GM23338 (cell line): ENCODE measurements around the gene ZBTB18. TPM values are rescaled to one million over a fixed set of nuclear protein-coding genes. Genes with fewer than 3 reads are reported as not detected.

Experiments used
- ATAC-seq: fragments of 200-7000 bp; cut with Tn5 transposase; 3 replicates; pipeline ENCODE4 v1.9.1; 2020
- DNase-seq: peaks from one replicate; pipeline ENCODE4 v3.0.0-alpha.2; 2015; ENCODE audit warnings: low spot score
- H2AFZ ChIP-seq: fragments of 200-600 bp; sonication (generic); 2 replicates; pipeline ENCODE4 v1.8.0; 2016; ENCODE audit warnings: antibody characterized with exemption, mild to moderate bottlenecking, moderate library complexity
- H3F3A ChIP-seq: fragments of 200-600 bp; sonication (generic); replicated peaks from 2 replicates; pipeline ENCODE4 v1.8.0; 2017; ENCODE audit warnings: antibody characterized with exemption, mixed run types, low read depth
- H3K27ac ChIP-seq: fragments of 200-600 bp; sonication (generic); 2 replicates; pipeline ENCODE4 v1.6.1; 2016; ENCODE audit warnings: low read depth
- H3K27me3 ChIP-seq: fragments of 200-600 bp; sonication (generic); 2 replicates; pipeline ENCODE4 v1.8.0; 2016; ENCODE audit warnings: mild to moderate bottlenecking, mixed run types, moderate library complexity; ENCODE audit not compliant: insufficient read depth
- H3K36me3 ChIP-seq: fragments of 200-600 bp; sonication (generic); 2 replicates; pipeline ENCODE4 v1.8.0; 2016; ENCODE audit warnings: mild to moderate bottlenecking; ENCODE audit not compliant: insufficient read depth
- H3K4me1 ChIP-seq: fragments of 200-600 bp; sonication (generic); 2 replicates; pipeline ENCODE4 v1.8.0; 2016; ENCODE audit warnings: mild to moderate bottlenecking, moderate library complexity; ENCODE audit not compliant: insufficient read depth
- H3K4me2 ChIP-seq: fragments of 200-600 bp; sonication (generic); 2 replicates; pipeline ENCODE4 v1.7.1; 2017; ENCODE audit warnings: mixed run types
- H3K4me3 ChIP-seq: fragments of 200-600 bp; sonication (generic); 2 replicates; pipeline ENCODE4 v1.6.1; 2016; ENCODE audit warnings: mixed run types
- H3K79me2 ChIP-seq: fragments of 200-600 bp; sonication (generic); replicated peaks from 2 replicates; pipeline ENCODE4 v1.8.0; 2017; ENCODE audit warnings: mild to moderate bottlenecking; ENCODE audit not compliant: insufficient read depth
- H3K9me2 ChIP-seq: fragments of 200-600 bp; sonication (generic); 2 replicates; pipeline ENCODE4 v1.8.0; 2017; ENCODE audit not compliant: insufficient read depth
- H4K20me1 ChIP-seq: fragments of 200-600 bp; sonication (generic); replicated peaks from 2 replicates; pipeline ENCODE4 v1.8.0; 2017; ENCODE audit warnings: mild to moderate bottlenecking; ENCODE audit not compliant: insufficient read depth
- H3K27ac Mint-ChIP-seq: 2 replicates; pipeline ENCODE4 v1.8.0; 2020; ENCODE audit warnings: inconsistent platforms, mild to moderate bottlenecking, moderate library complexity, mixed read lengths
- H3K27me3 Mint-ChIP-seq: 3 replicates; pipeline ENCODE4 v1.8.0; 2022; ENCODE audit warnings: low read depth, mild to moderate bottlenecking, moderate library complexity, mixed read lengths, inconsistent platforms; ENCODE audit not compliant: insufficient read depth, poor library complexity
- H3K36me3 Mint-ChIP-seq: 3 replicates; pipeline ENCODE4 v1.8.0; 2021; ENCODE audit warnings: low read depth, mild to moderate bottlenecking, inconsistent platforms, moderate library complexity, mixed read lengths
- H3K4me1 Mint-ChIP-seq: 3 replicates; pipeline ENCODE4 v1.8.0; 2020; ENCODE audit warnings: mild to moderate bottlenecking, inconsistent platforms, mixed read lengths
- H3K4me3 Mint-ChIP-seq: 3 replicates; pipeline ENCODE4 v1.8.0; 2021; ENCODE audit warnings: moderate library complexity, mild to moderate bottlenecking, inconsistent platforms, mixed read lengths
- H3K9me3 Mint-ChIP-seq: 3 replicates; pipeline ENCODE4 v1.8.0; 2020; ENCODE audit warnings: moderate library complexity, mild to moderate bottlenecking, inconsistent platforms, mixed read lengths
- CREB1 ChIP-seq: fragments of 250-450 bp; sonication (Bioruptor Pico); IDR thresholded peaks from 2 replicates; pipeline ENCODE4 v1.5.0; 2020; ENCODE audit warnings: low read depth, mild to moderate bottlenecking, moderate library complexity
- CTCF ChIP-seq, 2 experiments: fragments of 200-600 bp in 1 of 2; sonication (generic) in 1 of 2; conservative IDR thresholded peaks; 2 replicates each; pipeline versions ENCODE4 v1.5.1 to v1.6.1; 2016 to 2017; ENCODE audit warnings: antibody characterized with exemption in 2 of 2, low read depth in 2 of 2, mild to moderate bottlenecking in 2 of 2, moderate library complexity in 1 of 2
- EZH2 ChIP-seq: fragments of 200-600 bp; sonication (generic); IDR thresholded peaks from one replicate; pipeline ENCODE4 v1.8.0; 2017; ENCODE audit warnings: antibody characterized with exemption, mild to moderate bottlenecking, low read depth; ENCODE audit not compliant: unreplicated experiment
- EZH2phosphoT487 ChIP-seq: fragments of 200-600 bp; sonication (generic); IDR thresholded peaks from one replicate; pipeline ENCODE4 v1.8.1; 2018; ENCODE audit warnings: antibody characterized with exemption; ENCODE audit not compliant: unreplicated experiment
- JUNB ChIP-seq: IDR thresholded peaks from one replicate; pipeline ENCODE4 v1.6.1; 2016; ENCODE audit warnings: antibody characterized with exemption; ENCODE audit not compliant: unreplicated experiment
- NANOG ChIP-seq: IDR thresholded peaks from 2 replicates; pipeline ENCODE4 v1.6.1; 2016; ENCODE audit warnings: antibody characterized with exemption, borderline replicate concordance
- REST ChIP-seq: IDR thresholded peaks from one replicate; pipeline ENCODE4 v1.6.1; 2018; ENCODE audit warnings: antibody characterized with exemption; ENCODE audit not compliant: unreplicated experiment
- STAT1 ChIP-seq: IDR thresholded peaks from one replicate; pipeline ENCODE4 v1.6.1; 2016; ENCODE audit warnings: antibody characterized with exemption; ENCODE audit not compliant: unreplicated experiment
- ZNF114 ChIP-seq: fragments of 250-450 bp; sonication (Bioruptor Pico); IDR thresholded peaks from 2 replicates; pipeline ENCODE4 v1.5.0; 2020; ENCODE audit warnings: mild to moderate bottlenecking, moderate library complexity
- polyA plus RNA-seq: library from polyadenylated mRNA; unstranded; fragments of >200 nt; fragmentation: Nextera tagmentation; extraction: Ambion mirVana; gene quantifications from 2 replicates; pipeline ENCODE4 v1.2.1, GENCODE V29; 2016
- total RNA-seq: library from RNA; depleted of rRNA; stranded (reverse); fragments of >200 nt; shearing (Covaris generic); gene quantifications from 2 replicates; pipeline ENCODE4 v1.2.3, GENCODE V29; 2014
- TF ChIP-seq, protein P1 (sequence below): fragments of 250-450 bp; sonication (Bioruptor Pico); IDR thresholded peaks from 2 replicates; pipeline ENCODE4 v1.5.0; 2020; ENCODE audit warnings: mild to moderate bottlenecking, moderate library complexity

The ZBTB18 gene
- total and polyA plus RNA-seq, 2 experiments from 2014 or later, result 5.5 to 12.2 TPM

DNA sequence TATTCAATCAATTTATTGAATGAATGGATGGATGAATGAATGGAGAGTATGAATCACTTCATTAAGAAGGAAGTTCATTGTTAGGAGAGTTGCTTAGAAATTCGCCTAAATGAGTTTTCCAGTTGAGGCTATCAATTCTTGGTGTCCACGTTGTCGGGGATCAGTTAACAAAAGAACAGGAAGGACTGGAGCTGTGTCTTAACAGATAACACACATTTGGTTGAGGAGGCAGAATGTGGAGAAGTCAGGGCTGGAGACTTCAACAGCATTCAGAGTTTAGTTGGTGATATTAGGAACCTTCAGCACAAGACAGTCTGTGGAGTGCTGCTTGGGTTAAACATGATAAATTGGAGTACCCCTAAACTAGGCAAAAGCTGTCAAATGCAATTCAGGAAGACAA lies 33.7 kb downstream of the ZBTB18 start (continued):
- TF ChIP-seq, protein P1, sequence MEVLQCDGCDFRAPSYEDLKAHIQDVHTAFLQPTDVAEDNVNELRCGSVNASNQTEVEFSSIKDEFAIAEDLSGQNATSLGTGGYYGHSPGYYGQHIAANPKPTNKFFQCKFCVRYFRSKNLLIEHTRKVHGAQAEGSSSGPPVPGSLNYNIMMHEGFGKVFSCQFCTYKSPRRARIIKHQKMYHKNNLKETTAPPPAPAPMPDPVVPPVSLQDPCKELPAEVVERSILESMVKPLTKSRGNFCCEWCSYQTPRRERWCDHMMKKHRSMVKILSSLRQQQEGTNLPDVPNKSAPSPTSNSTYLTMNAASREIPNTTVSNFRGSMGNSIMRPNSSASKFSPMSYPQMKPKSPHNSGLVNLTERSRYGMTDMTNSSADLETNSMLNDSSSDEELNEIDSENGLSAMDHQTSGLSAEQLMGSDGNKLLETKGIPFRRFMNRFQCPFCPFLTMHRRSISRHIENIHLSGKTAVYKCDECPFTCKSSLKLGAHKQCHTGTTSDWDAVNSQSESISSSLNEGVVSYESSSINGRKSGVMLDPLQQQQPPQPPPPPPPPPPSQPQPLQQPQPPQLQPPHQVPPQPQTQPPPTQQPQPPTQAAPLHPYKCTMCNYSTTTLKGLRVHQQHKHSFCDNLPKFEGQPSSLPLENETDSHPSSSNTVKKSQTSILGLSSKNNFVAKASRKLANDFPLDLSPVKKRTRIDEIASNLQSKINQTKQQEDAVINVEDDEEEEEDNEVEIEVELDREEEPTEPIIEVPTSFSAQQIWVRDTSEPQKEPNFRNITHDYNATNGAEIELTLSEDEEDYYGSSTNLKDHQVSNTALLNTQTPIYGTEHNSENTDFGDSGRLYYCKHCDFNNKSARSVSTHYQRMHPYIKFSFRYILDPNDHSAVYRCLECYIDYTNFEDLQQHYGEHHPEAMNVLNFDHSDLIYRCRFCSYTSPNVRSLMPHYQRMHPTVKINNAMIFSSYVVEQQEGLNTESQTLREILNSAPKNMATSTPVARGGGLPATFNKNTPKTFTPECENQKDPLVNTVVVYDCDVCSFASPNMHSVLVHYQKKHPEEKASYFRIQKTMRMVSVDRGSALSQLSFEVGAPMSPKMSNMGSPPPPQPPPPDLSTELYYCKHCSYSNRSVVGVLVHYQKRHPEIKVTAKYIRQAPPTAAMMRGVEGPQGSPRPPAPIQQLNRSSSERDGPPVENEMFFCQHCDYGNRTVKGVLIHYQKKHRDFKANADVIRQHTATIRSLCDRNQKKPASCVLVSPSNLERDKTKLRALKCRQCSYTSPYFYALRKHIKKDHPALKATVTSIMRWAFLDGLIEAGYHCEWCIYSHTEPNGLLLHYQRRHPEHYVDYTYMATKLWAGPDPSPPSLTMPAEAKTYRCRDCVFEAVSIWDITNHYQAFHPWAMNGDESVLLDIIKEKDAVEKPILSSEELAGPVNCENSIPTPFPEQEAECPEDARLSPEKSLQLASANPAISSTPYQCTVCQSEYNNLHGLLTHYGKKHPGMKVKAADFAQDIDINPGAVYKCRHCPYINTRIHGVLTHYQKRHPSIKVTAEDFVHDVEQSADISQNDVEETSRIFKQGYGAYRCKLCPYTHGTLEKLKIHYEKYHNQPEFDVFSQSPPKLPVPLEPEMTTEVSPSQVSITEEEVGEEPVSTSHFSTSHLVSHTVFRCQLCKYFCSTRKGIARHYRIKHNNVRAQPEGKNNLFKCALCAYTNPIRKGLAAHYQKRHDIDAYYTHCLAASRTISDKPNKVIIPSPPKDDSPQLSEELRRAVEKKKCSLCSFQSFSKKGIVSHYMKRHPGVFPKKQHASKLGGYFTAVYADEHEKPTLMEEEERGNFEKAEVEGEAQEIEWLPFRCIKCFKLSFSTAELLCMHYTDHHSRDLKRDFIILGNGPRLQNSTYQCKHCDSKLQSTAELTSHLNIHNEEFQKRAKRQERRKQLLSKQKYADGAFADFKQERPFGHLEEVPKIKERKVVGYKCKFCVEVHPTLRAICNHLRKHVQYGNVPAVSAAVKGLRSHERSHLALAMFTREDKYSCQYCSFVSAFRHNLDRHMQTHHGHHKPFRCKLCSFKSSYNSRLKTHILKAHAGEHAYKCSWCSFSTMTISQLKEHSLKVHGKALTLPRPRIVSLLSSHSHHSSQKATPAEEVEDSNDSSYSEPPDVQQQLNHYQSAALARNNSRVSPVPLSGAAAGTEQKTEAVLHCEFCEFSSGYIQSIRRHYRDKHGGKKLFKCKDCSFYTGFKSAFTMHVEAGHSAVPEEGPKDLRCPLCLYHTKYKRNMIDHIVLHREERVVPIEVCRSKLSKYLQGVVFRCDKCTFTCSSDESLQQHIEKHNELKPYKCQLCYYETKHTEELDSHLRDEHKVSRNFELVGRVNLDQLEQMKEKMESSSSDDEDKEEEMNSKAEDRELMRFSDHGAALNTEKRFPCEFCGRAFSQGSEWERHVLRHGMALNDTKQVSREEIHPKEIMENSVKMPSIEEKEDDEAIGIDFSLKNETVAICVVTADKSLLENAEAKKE (CRISPR knock-in tag), result no peak
- TF ChIP-seq JUNB, result no peak
- TF ChIP-seq ZNF114 (CRISPR knock-in tag), result no peak

- no peaks in the 10 kb centered on the region for H3F3A ChIP-seq
- Mint-ChIP-seq H3K27me3 (peaks cover 5% of the 10 kb centered on the region), H3K36me3 (peaks cover 3% of the 10 kb centered on the region; the same call in 2 of the 3 replicates), H3K9me3 (no peaks in the 10 kb centered on the region; the same call in 1 of the 3 replicates), H3K4me1 (peaks cover 10% of the 10 kb centered on the region; the same call in 2 of the 3 replicates), H3K4me3 (no peak overlapping the region), H3K27ac (no peak overlapping the region)
- no peak overlapping the region for H3K27ac ChIP-seq
- H3K36me3 ChIP-seq, result no peaks in the 10 kb centered on the region
- H3K27me3 ChIP-seq, result no peaks in the 10 kb centered on the region
- H2AFZ ChIP-seq, result peak overlapping the region; percentile 34; the same call in 1 of the 2 replicates
- H3K9me2 ChIP-seq, result peaks cover 4% of the 10 kb centered on the region; the same call in 1 of the 2 replicates
- TF ChIP-seq STAT1, result no peak
- no peak for TF ChIP-seq CREB1
- no peak for TF ChIP-seq ZNF114 (CRISPR knock-in tag)
- TF ChIP-seq EZH2phosphoT487, result no peak
- TF ChIP-seq EZH2, result no peak
- no peak for TF ChIP-seq CTCF (conservative IDR thresholded peaks at IDR 0.05; ENCODE audit: low read depth in 2 of 2)
- no peak for TF ChIP-seq NANOG
- TF ChIP-seq REST, result no peak
- no peak for TF ChIP-seq JUNB
- H3K4me2 ChIP-seq, result no peak overlapping the region
- H3K4me3 ChIP-seq, result no peak overlapping the region
- DNase-seq (no peak), ATAC-seq (no peak)
- H3K79me2 ChIP-seq, result no peaks in the 10 kb centered on the region
- no peaks in the 10 kb centered on the region for H4K20me1 ChIP-seq
- no peaks in the 10 kb centered on the region for H3K4me1 ChIP-seq
These were observed 34.8 kb downstream of the ZBTB18 start for GRCh38 chr1:244085891-244086290.
